Trophoblast cell (in vitro differentiated cells and primary cell): ENCODE results near the gene TBRG4.

Experiments
- DNase-seq, 2 donors: peaks; one replicate each; pipeline ENCODE4 v3.0.0-alpha.2; 2016
- H2AFZ ChIP-seq: 2 replicates; pipeline ENCODE4 v1.6.1; 2013; ENCODE audit warnings: low read length, moderate library complexity, mild to moderate bottlenecking; ENCODE audit not compliant: insufficient read depth, poor library complexity
- H2AK5ac ChIP-seq: 2 replicates; pipeline ENCODE4 v1.6.1; 2013; ENCODE audit warnings: mild to moderate bottlenecking, low read length
- H2BK120ac ChIP-seq: 2 replicates; pipeline ENCODE4 v1.6.1; 2013; ENCODE audit warnings: low read length, mild to moderate bottlenecking, moderate library complexity; ENCODE audit not compliant: insufficient read depth, poor library complexity
- H2BK12ac ChIP-seq: 2 replicates; pipeline ENCODE4 v1.6.1; 2013; ENCODE audit warnings: mild to moderate bottlenecking, low read length, moderate library complexity
- H2BK5ac ChIP-seq: 2 replicates; pipeline ENCODE4 v1.6.1; 2013; ENCODE audit warnings: low read length, low read depth, moderate library complexity, mild to moderate bottlenecking; ENCODE audit not compliant: poor library complexity
- H3K14ac ChIP-seq: 2 replicates; pipeline ENCODE4 v1.6.1; 2013; ENCODE audit warnings: mild to moderate bottlenecking, low read length
- H3K18ac ChIP-seq: 2 replicates; pipeline ENCODE4 v1.6.1; 2013; ENCODE audit warnings: mild to moderate bottlenecking, low read length
- H3K23ac ChIP-seq: 2 replicates; pipeline ENCODE4 v1.6.1; 2013; ENCODE audit warnings: low read length
- H3K27ac ChIP-seq: 2 replicates; pipeline ENCODE4 v1.5.1; 2013; ENCODE audit warnings: low read depth, mild to moderate bottlenecking, inconsistent platforms, low read length, moderate library complexity
- H3K27me3 ChIP-seq: 2 replicates; pipeline ENCODE4 v1.6.1; 2013; ENCODE audit warnings: inconsistent platforms, mild to moderate bottlenecking, low read length, moderate library complexity; ENCODE audit not compliant: insufficient read depth
- H3K36me3 ChIP-seq, 2 experiments: 1 replicate in 1 of 2; 2 replicates in 1 of 2; pipeline ENCODE4 v1.6.1; 2013; ENCODE audit warnings: low read length in 2 of 2, mild to moderate bottlenecking in 2 of 2, moderate library complexity in 1 of 2; ENCODE audit not compliant: insufficient read depth in 2 of 2, control insufficient read depth in 1 of 2
- H3K4ac ChIP-seq: 2 replicates; pipeline ENCODE4 v1.6.1; 2013; ENCODE audit warnings: low read depth, mild to moderate bottlenecking, low read length, moderate library complexity
- H3K4me1 ChIP-seq, 2 experiments: 1 replicate in 1 of 2; 2 replicates in 1 of 2; pipeline ENCODE4 v1.6.1; 2013; ENCODE audit warnings: low read length in 2 of 2, mild to moderate bottlenecking in 2 of 2, moderate library complexity in 1 of 2; ENCODE audit not compliant: insufficient read depth in 2 of 2, control insufficient read depth in 1 of 2
- H3K4me2 ChIP-seq: 2 replicates; pipeline ENCODE4 v1.6.1; 2013; ENCODE audit warnings: inconsistent platforms, mild to moderate bottlenecking, low read length, moderate library complexity
- H3K4me3 ChIP-seq: 2 replicates; pipeline ENCODE4 v1.5.1; 2013; ENCODE audit warnings: mild to moderate bottlenecking, low read depth, low read length, inconsistent platforms
- H3K79me1 ChIP-seq: one replicate; pipeline ENCODE4 v1.6.1; 2013; ENCODE audit warnings: low read length
- H3K79me2 ChIP-seq: 2 replicates; pipeline ENCODE4 v1.6.1; 2013; ENCODE audit warnings: low read length, mild to moderate bottlenecking; ENCODE audit not compliant: control insufficient read depth, insufficient read depth, poor library complexity
- H3K9ac ChIP-seq: 2 replicates; pipeline ENCODE4 v1.6.1; 2013; ENCODE audit warnings: mild to moderate bottlenecking, low read length
- H3K9me3 ChIP-seq: 2 replicates; pipeline ENCODE4 v1.6.1; 2013; ENCODE audit warnings: low read depth, mild to moderate bottlenecking, control low read depth, inconsistent platforms, low read length; ENCODE audit not compliant: insufficient read depth
- H4K12ac ChIP-seq: 2 replicates; pipeline ENCODE4 v1.6.1; 2013; ENCODE audit warnings: low read depth, mild to moderate bottlenecking, low read length, moderate library complexity
- H4K8ac ChIP-seq: 2 replicates; pipeline ENCODE4 v1.6.1; 2013; ENCODE audit warnings: low read depth, mild to moderate bottlenecking, low read length, moderate library complexity
- H4K91ac ChIP-seq: one replicate; pipeline ENCODE4 v1.6.1; 2013; ENCODE audit warnings: low read depth, mild to moderate bottlenecking, low read length, moderate library complexity
- WGBS: extraction: QIAGEN DNeasy Blood & Tissue Kit; methylation state at CpG from one replicate; pipeline ENCODE4 v1.1.7; 2013; ENCODE audit warnings: missing lambda C conversion rate; ENCODE audit not compliant: insufficient read length, insufficient coverage; ENCODE audit errors: extremely low coverage; 5-methylcytosine and 5-hydroxymethylcytosine counted together

Gene TBRG4

DNA sequence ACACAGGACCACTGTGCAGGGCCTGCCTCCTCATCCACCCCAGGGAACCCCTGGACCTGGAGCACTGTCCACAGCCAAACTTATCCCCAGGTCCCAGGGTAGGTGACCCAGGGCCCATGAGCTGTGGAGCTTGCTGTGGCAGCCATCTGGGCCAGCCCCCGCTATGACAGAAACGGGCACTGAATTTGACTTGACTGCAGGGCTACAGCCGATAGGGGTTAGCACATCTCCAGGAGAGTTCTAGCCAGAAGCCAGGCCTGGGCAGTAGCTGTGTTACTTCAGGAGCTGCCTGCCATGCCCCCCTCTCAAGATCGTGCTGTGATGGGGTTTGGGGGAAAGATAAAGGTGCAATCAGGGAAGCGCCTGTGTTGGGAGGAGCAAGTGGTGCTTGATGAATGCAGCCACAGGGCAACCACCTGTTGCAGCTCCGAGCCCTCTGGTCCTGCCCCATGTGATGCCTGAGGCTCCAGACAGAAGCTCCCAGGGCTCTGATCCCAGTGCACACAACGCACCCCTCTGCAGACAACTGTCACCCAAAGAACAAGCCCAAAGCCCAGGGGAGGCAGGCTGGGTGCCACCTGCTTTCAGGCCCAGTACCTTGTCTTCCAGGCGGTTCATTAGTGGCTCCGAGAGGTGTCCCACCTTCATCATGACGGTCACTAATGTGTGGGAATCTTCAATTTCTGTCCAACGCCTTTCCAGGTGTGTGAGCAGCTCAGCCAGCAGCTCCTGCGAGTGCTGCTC, 6.5 kb downstream of the TBRG4 start:
- Histone ChIP-seq H3K4me1 (no peaks in the 10 kb centered on the region), H2BK120ac (no peak overlapping the region), H3K14ac (no peak overlapping the region), H3K27ac (no peak overlapping the region), H3K9ac (no peak overlapping the region), H4K12ac (no peak overlapping the region), H2AK5ac (no peak overlapping the region), H3K9me3 (no peaks in the 10 kb centered on the region), H3K4me3 (no peak overlapping the region), H2AFZ (no peak overlapping the region), H3K4ac (no peak overlapping the region), H3K79me2 (no peaks in the 10 kb centered on the region), H3K4me2 (no peak overlapping the region), H3K36me3 (peaks cover 78 to 88% of the 10 kb centered on the region in 2 experiments), H3K23ac (no peak overlapping the region), H3K79me1 (no peaks in the 10 kb centered on the region), H2BK5ac (no peak overlapping the region), H3K27me3 (no peaks in the 10 kb centered on the region), H2BK12ac (no peak overlapping the region), H4K91ac (no peak overlapping the region), H3K18ac (no peak overlapping the region), H4K8ac (no peak overlapping the region)
- WGBS = no CpG with 5 or more reads among the region's 12 CpGs
- DNase-seq = no peak

DNA sequence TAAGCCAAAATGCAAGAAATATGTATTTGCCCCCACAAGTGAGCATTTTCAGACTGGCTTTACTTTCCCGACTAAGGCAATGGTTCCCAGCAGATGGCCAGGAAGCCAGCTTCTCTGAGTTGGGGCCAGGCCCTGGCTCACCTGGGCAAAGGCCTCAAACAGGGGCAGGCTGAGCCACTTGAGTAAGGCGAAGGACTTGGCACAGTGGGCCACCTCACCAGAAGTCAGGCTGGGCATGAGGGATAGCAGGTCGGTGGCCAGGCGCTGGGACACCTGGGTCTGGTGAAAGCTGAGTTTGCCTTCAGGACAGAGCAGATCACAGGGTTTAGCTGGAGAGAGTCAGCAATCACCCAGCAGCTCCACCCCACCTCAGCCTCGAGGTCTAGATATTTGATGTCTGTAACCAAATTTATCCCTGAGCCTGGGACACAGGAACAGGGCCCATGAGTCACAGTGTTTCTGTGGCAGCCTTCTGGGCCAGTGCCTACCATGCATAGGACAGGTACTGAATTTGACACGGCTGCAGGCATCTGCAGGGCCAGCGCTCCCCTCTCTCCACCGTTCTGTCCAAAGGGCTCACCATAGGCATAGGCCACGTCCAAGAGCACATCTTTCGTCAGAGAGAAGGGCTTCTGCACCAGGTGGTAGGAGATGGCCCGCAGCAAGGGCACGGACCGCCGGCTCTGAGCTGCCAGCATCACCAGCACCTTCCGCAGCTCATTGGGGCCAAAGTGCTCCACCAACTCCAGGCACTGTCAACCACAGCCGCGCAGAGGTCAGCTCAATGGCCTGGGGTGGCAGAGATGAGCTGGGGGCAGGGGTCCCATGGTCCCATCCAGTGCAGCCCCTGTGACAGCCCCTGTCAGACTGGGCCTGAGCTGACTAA, 7.3 kb downstream of the TBRG4 start:
- Histone ChIP-seq H2AFZ (no peak overlapping the region), H3K14ac (no peak overlapping the region), H4K8ac (no peak overlapping the region), H3K27ac (no peak overlapping the region), H3K79me1 (no peaks in the 10 kb centered on the region), H4K12ac (no peak overlapping the region), H3K4ac (no peak overlapping the region), H3K9me3 (no peaks in the 10 kb centered on the region), H2BK12ac (no peak overlapping the region), H2BK5ac (no peak overlapping the region), H3K79me2 (no peaks in the 10 kb centered on the region), H3K23ac (no peak overlapping the region), H3K18ac (no peak overlapping the region), H3K4me1 (no peaks in the 10 kb centered on the region), H2AK5ac (no peak overlapping the region), H3K4me3 (no peak overlapping the region), H3K36me3 (peaks cover 86 to 96% of the 10 kb centered on the region in 2 experiments), H3K9ac (no peak overlapping the region), H3K27me3 (no peaks in the 10 kb centered on the region), H2BK120ac (no peak overlapping the region), H3K4me2 (no peak overlapping the region), H4K91ac (no peak overlapping the region)
- WGBS = no CpG with 5 or more reads among the region's 17 CpGs
- DNase-seq = no peak

DNA sequence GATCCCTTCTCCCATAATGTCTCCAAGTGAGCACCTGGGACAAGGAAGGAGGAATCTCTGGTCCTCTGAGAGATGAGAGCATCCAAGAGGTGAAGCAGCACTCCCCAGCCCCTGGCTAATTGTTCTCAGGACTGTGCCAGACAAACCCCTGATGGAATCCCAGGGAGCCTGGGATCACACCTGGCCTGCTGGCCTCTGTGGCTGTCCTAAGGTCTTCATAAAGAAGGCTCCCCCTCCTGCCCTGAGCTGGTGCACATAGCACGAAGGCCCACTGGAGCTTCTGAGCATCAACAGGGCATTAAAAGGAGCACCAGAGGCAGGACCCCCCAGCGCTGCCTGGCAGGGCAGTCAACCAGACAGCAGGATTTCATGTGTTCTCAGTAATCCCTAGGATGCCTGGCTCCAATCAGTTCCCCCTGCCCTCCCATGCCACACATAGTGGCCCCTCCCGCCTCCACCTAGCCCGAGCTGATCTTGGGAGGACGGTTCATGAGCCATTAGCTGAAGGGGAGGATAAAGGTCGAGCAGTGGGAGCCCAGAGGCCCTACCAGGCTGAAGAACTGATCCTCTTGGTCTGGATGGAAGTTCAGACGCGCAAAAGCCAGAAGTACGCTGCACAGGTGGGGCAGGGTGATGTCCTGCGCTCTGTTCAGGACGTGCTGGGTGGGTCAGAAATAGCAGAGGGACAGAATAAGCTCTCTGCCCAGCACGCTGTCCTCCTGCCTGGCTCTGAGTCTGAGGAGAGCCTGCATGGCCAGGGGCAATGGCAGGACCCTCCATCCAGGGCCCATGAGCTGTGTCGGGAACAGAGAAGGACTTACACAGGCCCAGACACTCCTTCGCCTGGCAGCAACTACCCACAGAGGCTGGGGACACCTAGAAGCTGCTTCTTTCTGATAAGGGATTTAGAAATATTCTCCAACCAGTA, 8.4 kb downstream of the TBRG4 start:
- WGBS = no CpG with 5 or more reads among the region's 14 CpGs
- Histone ChIP-seq H3K27me3 (no peaks in the 10 kb centered on the region), H3K14ac (no peak overlapping the region), H2BK5ac (no peak overlapping the region), H3K9me3 (no peaks in the 10 kb centered on the region), H4K8ac (no peak overlapping the region), H3K79me2 (no peaks in the 10 kb centered on the region), H3K4me3 (no peak overlapping the region), H4K12ac (no peak overlapping the region), H3K36me3 (peaks cover 80 to 88% of the 10 kb centered on the region in 2 experiments), H3K4me2 (no peak overlapping the region), H3K27ac (no peak overlapping the region), H3K9ac (no peak overlapping the region), H3K18ac (no peak overlapping the region), H4K91ac (no peak overlapping the region), H2AFZ (no peak overlapping the region), H2BK12ac (no peak overlapping the region), H2AK5ac (no peak overlapping the region), H3K4ac (no peak overlapping the region), H2BK120ac (no peak overlapping the region), H3K4me1 (no peaks in the 10 kb centered on the region), H3K23ac (no peak overlapping the region), H3K79me1 (no peaks in the 10 kb centered on the region)
- no peak for DNase-seq

DNA sequence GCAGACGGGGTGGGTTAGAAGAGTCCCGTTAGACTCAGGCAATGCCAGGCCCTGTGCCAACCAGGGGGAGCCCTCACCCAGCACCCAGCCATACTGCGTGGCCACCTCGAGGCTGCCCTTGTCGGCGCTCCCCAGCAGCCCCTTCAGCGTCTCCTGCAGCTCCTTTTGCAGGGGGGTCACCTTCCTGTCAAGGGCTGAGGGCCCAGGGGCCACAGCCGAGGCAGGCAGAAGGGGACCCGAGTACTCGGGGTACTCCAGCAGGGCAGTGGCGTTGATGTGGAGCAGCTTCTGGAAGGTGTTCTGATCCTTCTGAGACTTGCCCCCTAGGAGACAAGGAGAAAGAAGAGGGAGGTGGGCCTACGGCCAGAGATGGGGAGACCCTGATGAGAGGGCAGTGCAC, 9.7 kb downstream of the TBRG4 start:
- no peak for DNase-seq
- H3K79me1 ChIP-seq = no peaks in the 10 kb centered on the region

More for the DNA sequence above, 9.7 kb downstream of the TBRG4 start:
- Histone ChIP-seq H4K12ac (no peak overlapping the region), H4K91ac (no peak overlapping the region), H4K8ac (no peak overlapping the region), H3K79me2 (no peaks in the 10 kb centered on the region), H2BK120ac (no peak overlapping the region), H2BK5ac (no peak overlapping the region), H3K4me2 (no peak overlapping the region), H3K27ac (no peak overlapping the region), H3K14ac (no peak overlapping the region), H2BK12ac (no peak overlapping the region), H3K36me3 (peaks cover 72 to 79% of the 10 kb centered on the region in 2 experiments), H3K4me3 (no peak overlapping the region), H3K27me3 (no peaks in the 10 kb centered on the region), H3K4ac (no peak overlapping the region), H2AK5ac (no peak overlapping the region), H3K9ac (no peak overlapping the region), H3K18ac (no peak overlapping the region), H3K23ac (no peak overlapping the region), H3K9me3 (no peaks in the 10 kb centered on the region), H2AFZ (no peak overlapping the region), H3K4me1 (no peaks in the 10 kb centered on the region)
- WGBS = no CpG with 5 or more reads among the region's 12 CpGs
